PFSK-1 (cell line): ENCODE data around the gene MSL1.

Experiments used
- POLR2AphosphoS5 ChIP-seq: IDR thresholded peaks from 2 replicates; pipeline ENCODE4 v1.6.1; 2012; ENCODE audit warnings: low read depth, mild to moderate bottlenecking, control low read depth, low read length, moderate library complexity
- REST ChIP-seq, 2 experiments: IDR thresholded peaks; 2 replicates each; pipeline versions ENCODE4 v1.6.1 to v1.8.0; 2011 to 2012; ENCODE audit warnings: low read depth in 2 of 2, low read length in 2 of 2, control low read depth in 1 of 2, inconsistent platforms in 1 of 2, mild to moderate bottlenecking in 1 of 2, moderate library complexity in 1 of 2; ENCODE audit not compliant: insufficient read depth in 1 of 2
- SIN3A ChIP-seq: IDR thresholded peaks from 2 replicates; pipeline ENCODE4 v1.6.1; 2012; ENCODE audit warnings: mild to moderate bottlenecking, low read length, moderate library complexity, borderline replicate concordance; ENCODE audit not compliant: insufficient read depth
- TAF1 ChIP-seq: IDR thresholded peaks from 2 replicates; pipeline ENCODE4 v1.6.1; 2012; ENCODE audit warnings: low read length, control low read depth, borderline replicate concordance; ENCODE audit not compliant: insufficient read depth

DNA sequence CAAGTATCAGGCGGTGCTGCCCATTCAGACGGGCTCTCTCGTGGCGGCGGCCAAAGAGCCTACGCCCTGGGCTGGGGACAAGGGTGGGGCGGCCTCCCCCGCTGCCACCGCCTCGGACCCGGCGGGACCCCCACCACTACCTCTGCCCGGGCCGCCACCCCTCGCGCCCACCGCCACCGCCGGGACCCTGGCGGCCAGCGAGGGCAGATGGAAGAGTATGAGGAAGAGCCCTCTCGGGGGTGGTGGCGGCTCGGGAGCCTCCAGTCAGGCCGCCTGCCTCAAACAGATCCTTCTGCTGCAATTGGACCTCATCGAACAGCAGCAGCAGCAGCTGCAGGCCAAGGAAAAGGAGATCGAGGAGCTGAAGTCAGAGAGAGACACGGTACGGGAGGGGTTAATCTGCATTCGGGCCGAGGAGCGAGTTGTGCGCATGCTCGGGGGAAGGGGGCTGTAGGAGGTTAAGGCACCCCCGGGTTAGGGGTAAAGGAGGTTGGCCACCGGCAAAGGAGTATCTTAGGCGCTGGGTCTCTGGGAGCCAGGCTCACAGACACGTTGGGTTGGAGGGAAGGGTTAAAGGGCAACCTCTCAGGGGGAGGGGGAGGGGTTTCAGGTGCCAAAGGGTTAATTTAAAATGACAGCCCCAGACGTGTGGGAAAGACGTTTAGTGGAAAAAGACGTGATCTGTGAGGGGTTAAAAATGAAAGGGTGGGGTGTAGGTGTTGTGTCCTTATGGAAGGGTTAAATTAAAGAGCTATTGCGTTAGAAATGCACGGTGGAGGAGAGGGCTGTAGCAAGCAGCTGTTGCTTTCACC is 1.4 kb downstream of the MSL1 start:
- TF ChIP-seq SIN3A (peak; percentile 69; the same call in 1 of the 2 replicates), TAF1 (no peak), POLR2AphosphoS5 (no peak), REST (IDR thresholded peaks at IDR 0.05; ENCODE audit: insufficient read depth in 1 of 2, low read depth in 2 of 2, low read length in 2 of 2) (no peak)
